HepG2 (cell line): ENCODE results near the gene RARG. TPM values are rescaled to one million over a fixed set of nuclear protein-coding genes. Genes with fewer than 3 reads are reported as not detected.

ENCODE experiments used
- ARID5B ChIP-seq: IDR thresholded peaks from 2 replicates; pipeline ENCODE4 v1.4.0; 2020; ENCODE audit warnings: mild to moderate bottlenecking, missing genetic modification reagents
- GATAD1 ChIP-seq: IDR thresholded peaks from 2 replicates; pipeline ENCODE4 v1.6.1; 2016; ENCODE audit warnings: missing genetic modification reagents, missing compliant biosample characterization
- HMGXB4 ChIP-seq, 2 experiments: sonication (generic) in 1 of 2; formaldehyde crosslinking in 1 of 2; IDR thresholded peaks; 2 replicates each; pipeline versions ENCODE4 v1.4.0 to v1.6.1; 2018 to 2020; ENCODE audit warnings: missing genetic modification reagents in 2 of 2, borderline replicate concordance in 1 of 2, low read depth in 1 of 2, mild to moderate bottlenecking in 1 of 2, missing biosample characterization in 1 of 2
- KDM6A ChIP-seq: IDR thresholded peaks from 2 replicates; pipeline ENCODE4 v1.6.1; 2016; ENCODE audit warnings: low read depth
- NCOA1 ChIP-seq: sonication (generic); formaldehyde crosslinking; IDR thresholded peaks from 2 replicates; pipeline ENCODE4 v1.9.0; 2021; ENCODE audit warnings: missing genetic modification reagents
- NR2F1 ChIP-seq, 2 experiments: fragments of 450-650 bp in 1 of 2; formaldehyde crosslinking in 1 of 2; IDR thresholded peaks; 2 replicates each; pipeline versions ENCODE4 v1.5.0 to v1.6.1; 2016 to 2020; ENCODE audit warnings: mild to moderate bottlenecking in 1 of 2, missing compliant biosample characterization in 1 of 2, missing genetic modification reagents in 1 of 2, moderate library complexity in 1 of 2
- ZNF335 ChIP-seq: sonication (generic); formaldehyde crosslinking; IDR thresholded peaks from 2 replicates; pipeline ENCODE4 v1.4.0; 2020; ENCODE audit warnings: missing genetic modification reagents
- ZNF891 ChIP-seq: sonication (generic); formaldehyde crosslinking; IDR thresholded peaks from 2 replicates; pipeline ENCODE4 v1.5.0; 2020; ENCODE audit warnings: mild to moderate bottlenecking, missing genetic modification reagents
- ZUFSP ChIP-seq: sonication (generic); formaldehyde crosslinking; IDR thresholded peaks from 2 replicates; pipeline ENCODE4 v1.9.0; 2021; ENCODE audit warnings: missing genetic modification reagents, mild to moderate bottlenecking, borderline replicate concordance
- polyA plus RNA-seq, 8 experiments: library from polyadenylated mRNA; depleted of rRNA in 3 of 8; stranded (reverse) in 7 of 8; unstranded in 1 of 8; fragments of >200 nt; fragmentation: Illumina TruSeq in 4 of 8; extraction: Trizol in 4 of 8; gene quantifications; 2 replicates each; pipeline versions ENCODE4 v1.2.1 to v1.2.3, GENCODE V29; 2011 to 2016; ENCODE audit warnings: low read depth in 4 of 8, missing spikeins in 1 of 8, mixed read lengths in 1 of 8; ENCODE audit not compliant: insufficient read depth in 1 of 8
- total RNA-seq, 5 experiments: library from RNA; depleted of rRNA; stranded (reverse); fragments of >200 nt; fragmentation: Illumina TruSeq; extraction: Trizol; gene quantifications; 2 replicates each; pipeline ENCODE4 v1.2.3, GENCODE V29; 2016; ENCODE audit warnings: low read depth in 1 of 5
- TF ChIP-seq, protein P1 (sequence below): sonication (generic); formaldehyde crosslinking; IDR thresholded peaks from 2 replicates; pipeline ENCODE4 v1.4.0; 2020; ENCODE audit warnings: missing genetic modification reagents
- TF ChIP-seq, protein P2 (sequence below): sonication (generic); formaldehyde crosslinking; IDR thresholded peaks from 2 replicates; pipeline ENCODE4 v1.4.0; 2020; ENCODE audit warnings: missing genetic modification reagents; ENCODE audit errors: not compliant biosample characterization
- TF ChIP-seq, protein P3 (sequence below): sonication (generic); formaldehyde crosslinking; IDR thresholded peaks from 2 replicates; pipeline ENCODE4 v1.4.0; 2020; ENCODE audit warnings: missing genetic modification reagents
- TF ChIP-seq, protein P4 (sequence below): sonication (generic); formaldehyde crosslinking; IDR thresholded peaks from 2 replicates; pipeline ENCODE4 v1.4.0; 2020; ENCODE audit warnings: missing genetic modification reagents
- TF ChIP-seq, protein P5 (sequence below): sonication (generic); formaldehyde crosslinking; IDR thresholded peaks from 2 replicates; pipeline ENCODE4 v1.5.0; 2020; ENCODE audit warnings: mild to moderate bottlenecking, low read depth, missing genetic modification reagents, borderline replicate concordance

The RARG gene
- total and polyA plus RNA-seq, 2 of the 13 experiments (the other 11 are each of a cell fraction or from before 2014, with no cell fraction given) = 0.77 to 1.5 TPM

GRCh38 chr12:53213348-53213747 lies 18.7 kb downstream of the RARG start (continued):
- TF ChIP-seq, protein P1, sequence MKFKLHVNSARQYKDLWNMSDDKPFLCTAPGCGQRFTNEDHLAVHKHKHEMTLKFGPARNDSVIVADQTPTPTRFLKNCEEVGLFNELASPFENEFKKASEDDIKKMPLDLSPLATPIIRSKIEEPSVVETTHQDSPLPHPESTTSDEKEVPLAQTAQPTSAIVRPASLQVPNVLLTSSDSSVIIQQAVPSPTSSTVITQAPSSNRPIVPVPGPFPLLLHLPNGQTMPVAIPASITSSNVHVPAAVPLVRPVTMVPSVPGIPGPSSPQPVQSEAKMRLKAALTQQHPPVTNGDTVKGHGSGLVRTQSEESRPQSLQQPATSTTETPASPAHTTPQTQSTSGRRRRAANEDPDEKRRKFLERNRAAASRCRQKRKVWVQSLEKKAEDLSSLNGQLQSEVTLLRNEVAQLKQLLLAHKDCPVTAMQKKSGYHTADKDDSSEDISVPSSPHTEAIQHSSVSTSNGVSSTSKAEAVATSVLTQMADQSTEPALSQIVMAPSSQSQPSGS (CRISPR knock-in tag) = no peak
- TF ChIP-seq ZNF335 (CRISPR knock-in tag) = no peak
- TF ChIP-seq, protein P2, sequence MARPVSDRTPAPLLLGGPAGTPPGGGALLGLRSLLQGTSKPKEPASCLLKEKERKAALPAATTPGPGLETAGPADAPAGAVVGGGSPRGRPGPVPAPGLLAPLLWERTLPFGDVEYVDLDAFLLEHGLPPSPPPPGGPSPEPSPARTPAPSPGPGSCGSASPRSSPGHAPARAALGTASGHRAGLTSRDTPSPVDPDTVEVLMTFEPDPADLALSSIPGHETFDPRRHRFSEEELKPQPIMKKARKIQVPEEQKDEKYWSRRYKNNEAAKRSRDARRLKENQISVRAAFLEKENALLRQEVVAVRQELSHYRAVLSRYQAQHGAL (CRISPR knock-in tag) = no peak
- 0 out of 2 replicates have a peak, but pooled peaks have one; percentile 19 for TF ChIP-seq ARID5B (CRISPR knock-in tag)
- peak; percentile 44 to 55; a peak in 1 of 4 replicates for TF ChIP-seq HMGXB4 (CRISPR knock-in tag; IDR thresholded peaks at IDR 0.05; ENCODE audit: borderline replicate concordance in 1 of 2, low read depth in 1 of 2)
- TF ChIP-seq ZUFSP (CRISPR knock-in tag) = no peak
- TF ChIP-seq, protein P3, sequence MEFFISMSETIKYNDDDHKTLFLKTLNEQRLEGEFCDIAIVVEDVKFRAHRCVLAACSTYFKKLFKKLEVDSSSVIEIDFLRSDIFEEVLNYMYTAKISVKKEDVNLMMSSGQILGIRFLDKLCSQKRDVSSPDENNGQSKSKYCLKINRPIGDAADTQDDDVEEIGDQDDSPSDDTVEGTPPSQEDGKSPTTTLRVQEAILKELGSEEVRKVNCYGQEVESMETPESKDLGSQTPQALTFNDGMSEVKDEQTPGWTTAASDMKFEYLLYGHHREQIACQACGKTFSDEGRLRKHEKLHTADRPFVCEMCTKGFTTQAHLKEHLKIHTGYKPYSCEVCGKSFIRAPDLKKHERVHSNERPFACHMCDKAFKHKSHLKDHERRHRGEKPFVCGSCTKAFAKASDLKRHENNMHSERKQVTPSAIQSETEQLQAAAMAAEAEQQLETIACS (CRISPR knock-in tag) = peak; percentile 37; the same call in 1 of the 2 replicates
- TF ChIP-seq ZNF891 (CRISPR knock-in tag) = no peak
- TF ChIP-seq NCOA1 (CRISPR knock-in tag) = no peak
- 0 out of 2 replicates have a peak, but pooled peaks have one; percentile 23 for TF ChIP-seq GATAD1 (CRISPR knock-in tag)
- TF ChIP-seq, protein P4, sequence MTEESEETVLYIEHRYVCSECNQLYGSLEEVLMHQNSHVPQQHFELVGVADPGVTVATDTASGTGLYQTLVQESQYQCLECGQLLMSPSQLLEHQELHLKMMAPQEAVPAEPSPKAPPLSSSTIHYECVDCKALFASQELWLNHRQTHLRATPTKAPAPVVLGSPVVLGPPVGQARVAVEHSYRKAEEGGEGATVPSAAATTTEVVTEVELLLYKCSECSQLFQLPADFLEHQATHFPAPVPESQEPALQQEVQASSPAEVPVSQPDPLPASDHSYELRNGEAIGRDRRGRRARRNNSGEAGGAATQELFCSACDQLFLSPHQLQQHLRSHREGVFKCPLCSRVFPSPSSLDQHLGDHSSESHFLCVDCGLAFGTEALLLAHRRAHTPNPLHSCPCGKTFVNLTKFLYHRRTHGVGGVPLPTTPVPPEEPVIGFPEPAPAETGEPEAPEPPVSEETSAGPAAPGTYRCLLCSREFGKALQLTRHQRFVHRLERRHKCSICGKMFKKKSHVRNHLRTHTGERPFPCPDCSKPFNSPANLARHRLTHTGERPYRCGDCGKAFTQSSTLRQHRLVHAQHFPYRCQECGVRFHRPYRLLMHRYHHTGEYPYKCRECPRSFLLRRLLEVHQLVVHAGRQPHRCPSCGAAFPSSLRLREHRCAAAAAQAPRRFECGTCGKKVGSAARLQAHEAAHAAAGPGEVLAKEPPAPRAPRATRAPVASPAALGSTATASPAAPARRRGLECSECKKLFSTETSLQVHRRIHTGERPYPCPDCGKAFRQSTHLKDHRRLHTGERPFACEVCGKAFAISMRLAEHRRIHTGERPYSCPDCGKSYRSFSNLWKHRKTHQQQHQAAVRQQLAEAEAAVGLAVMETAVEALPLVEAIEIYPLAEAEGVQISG (CRISPR knock-in tag) = peak; percentile 50
- TF ChIP-seq, protein P5, sequence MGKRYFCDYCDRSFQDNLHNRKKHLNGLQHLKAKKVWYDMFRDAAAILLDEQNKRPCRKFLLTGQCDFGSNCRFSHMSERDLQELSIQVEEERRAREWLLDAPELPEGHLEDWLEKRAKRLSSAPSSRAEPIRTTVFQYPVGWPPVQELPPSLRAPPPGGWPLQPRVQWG (CRISPR knock-in tag) = no peak
- TF ChIP-seq KDM6A (CRISPR knock-in tag) = no peak
- TF ChIP-seq NR2F1 (CRISPR knock-in tag; IDR thresholded peaks at IDR 0.05) = no peak
